Effector memory CD4-positive, alpha-beta T cell (primary cell): Measurements from ENCODE around the gene SEL1L3.
A peak's percentile ranks its signal among the peaks of the same experiment; 100 is the strongest.

ENCODE experiments used
- DNase-seq, 3 donors: peaks; one replicate each; pipeline ENCODE4 v3.0.0-alpha.2; 2020
- H3K27ac ChIP-seq: 2 replicates; pipeline ENCODE4 v1.7.0; 2013; ENCODE audit warnings: mild to moderate bottlenecking, low read length, moderate library complexity; ENCODE audit not compliant: insufficient read depth, poor library complexity, severe bottlenecking
- H3K27me3 ChIP-seq: replicated peaks from 2 replicates; pipeline ENCODE4 v1.7.0; 2013; ENCODE audit warnings: mild to moderate bottlenecking, low read length; ENCODE audit not compliant: insufficient read depth, control insufficient read depth, poor library complexity, severe bottlenecking
- H3K36me3 ChIP-seq: 2 replicates; pipeline ENCODE4 v1.7.0; 2013; ENCODE audit warnings: mild to moderate bottlenecking, low read length, moderate library complexity; ENCODE audit not compliant: control insufficient read depth, insufficient read depth
- H3K4me1 ChIP-seq: 2 replicates; pipeline ENCODE4 v1.7.0; 2013; ENCODE audit warnings: low read length, mild to moderate bottlenecking; ENCODE audit not compliant: control insufficient read depth, insufficient read depth, poor library complexity, severe bottlenecking
- H3K4me3 ChIP-seq: 2 replicates; pipeline ENCODE4 v1.7.0; 2013; ENCODE audit warnings: low read length, low read depth, mild to moderate bottlenecking; ENCODE audit not compliant: insufficient read depth, poor library complexity, severe bottlenecking
- H3K9me3 ChIP-seq: 2 replicates; pipeline ENCODE4 v1.7.0; 2013; ENCODE audit warnings: mild to moderate bottlenecking, low read length, moderate library complexity; ENCODE audit not compliant: control insufficient read depth

The SEL1L3 gene

GRCh38 chr4:25857403-25857802 is 5.4 kb downstream of the SEL1L3 start:
- Histone ChIP-seq H3K36me3 (no peaks in the 10 kb centered on the region), H3K4me1 (peaks cover 46% of the 10 kb centered on the region), H3K27me3 (no peaks in the 10 kb centered on the region), H3K9me3 (no peaks in the 10 kb centered on the region), H3K4me3 (no peak overlapping the region), H3K27ac (no peak overlapping the region)
- no peak for DNase-seq

- no peaks in the 10 kb centered on the region for H3K9me3 ChIP-seq
- no peaks in the 10 kb centered on the region for H3K36me3 ChIP-seq
- peak overlapping the region; percentile 29 for H3K27ac ChIP-seq
- no peak overlapping the region for H3K4me3 ChIP-seq
- peaks cover 46% of the 10 kb centered on the region for H3K4me1 ChIP-seq
- no peak for DNase-seq
- H3K27me3 ChIP-seq, result no peaks in the 10 kb centered on the region
These were observed 6.0 kb downstream of the SEL1L3 start for GRCh38 chr4:25856756-25857155.

- Histone ChIP-seq H3K4me3 (no peak overlapping the region), H3K9me3 (no peaks in the 10 kb centered on the region), H3K4me1 (peaks cover 16% of the 10 kb centered on the region), H3K36me3 (no peaks in the 10 kb centered on the region), H3K27ac (no peak overlapping the region), H3K27me3 (no peaks in the 10 kb centered on the region)
- DNase-seq, result no peak
These were observed 10.7 kb downstream of the SEL1L3 start for GRCh38 chr4:25852103-25852502.

GRCh38 chr4:25847329-25847728 is 15.5 kb downstream of the SEL1L3 start:
- no peak overlapping the region for H3K4me3 ChIP-seq
- DNase-seq, result no peak
- no peaks in the 10 kb centered on the region for H3K27me3 ChIP-seq
- H3K9me3 ChIP-seq, result no peaks in the 10 kb centered on the region
- H3K27ac ChIP-seq, result no peak overlapping the region
- peaks cover 3% of the 10 kb centered on the region for H3K4me1 ChIP-seq
- H3K36me3 ChIP-seq, result peaks cover 7% of the 10 kb centered on the region

- Histone ChIP-seq H3K27me3 (no peaks in the 10 kb centered on the region), H3K36me3 (peaks cover 7% of the 10 kb centered on the region), H3K4me3 (no peak overlapping the region), H3K4me1 (peaks cover 4% of the 10 kb centered on the region), H3K9me3 (no peaks in the 10 kb centered on the region), H3K27ac (no peak overlapping the region)
- DNase-seq, result no peak
These were observed 16.7 kb downstream of the SEL1L3 start for GRCh38 chr4:25845841-25846653.

- Histone ChIP-seq H3K27me3 (no peaks in the 10 kb centered on the region), H3K27ac (no peak overlapping the region), H3K9me3 (no peaks in the 10 kb centered on the region), H3K36me3 (peaks cover 7% of the 10 kb centered on the region), H3K4me1 (peaks cover 4% of the 10 kb centered on the region), H3K4me3 (no peak overlapping the region)
- no peak for DNase-seq
These were observed 17.7 kb downstream of the SEL1L3 start for GRCh38 chr4:25844961-25845712.

GRCh38 chr4:25843340-25844097 is 19.3 kb downstream of the SEL1L3 start:
- Histone ChIP-seq H3K9me3 (no peaks in the 10 kb centered on the region), H3K4me1 (peaks cover 4% of the 10 kb centered on the region), H3K36me3 (peaks cover 7% of the 10 kb centered on the region), H3K27me3 (no peaks in the 10 kb centered on the region), H3K27ac (no peak overlapping the region), H3K4me3 (no peak overlapping the region)
- DNase-seq, result no peak

- peaks cover 7% of the 10 kb centered on the region for H3K36me3 ChIP-seq
- no peak for DNase-seq
- H3K27ac ChIP-seq, result no peak overlapping the region
These were observed 20.5 kb downstream of the SEL1L3 start for GRCh38 chr4:25842229-25842845.

GRCh38 chr4:25839687-25840086 is 23.1 kb downstream of the SEL1L3 start:
- no peak overlapping the region for H3K4me3 ChIP-seq

More at GRCh38 chr4:25842229-25842845, 20.5 kb downstream of the SEL1L3 start:
- Histone ChIP-seq H3K4me3 (no peak overlapping the region), H3K9me3 (no peaks in the 10 kb centered on the region), H3K4me1 (peaks cover 4% of the 10 kb centered on the region), H3K27me3 (no peaks in the 10 kb centered on the region)

More at GRCh38 chr4:25839687-25840086, 23.1 kb downstream of the SEL1L3 start:
- Histone ChIP-seq H3K27me3 (no peaks in the 10 kb centered on the region), H3K27ac (no peak overlapping the region), H3K9me3 (no peaks in the 10 kb centered on the region), H3K36me3 (no peaks in the 10 kb centered on the region), H3K4me1 (peaks cover 4% of the 10 kb centered on the region)
- DNase-seq, result no peak
